GM06990 (cell line): ENCODE measurements around the gene CCL15.

Experiments
- DNase-seq: peaks from one replicate; pipeline ENCODE4 v3.0.0-alpha.2; 2011; ENCODE audit not compliant: insufficient read length; ENCODE audit errors: extremely low read depth
- H3K27me3 ChIP-seq: replicated peaks from 2 replicates; pipeline ENCODE4 v1.6.0; 2011; ENCODE audit warnings: low read length; ENCODE audit not compliant: control insufficient read depth, insufficient read depth
- H3K36me3 ChIP-seq: 2 replicates; pipeline ENCODE4 v1.5.1; 2011; ENCODE audit warnings: low read length; ENCODE audit not compliant: control insufficient read depth, insufficient read depth
- H3K4me3 ChIP-seq: replicated peaks from 2 replicates; pipeline ENCODE4 v1.5.1; 2011; ENCODE audit warnings: low read depth, mild to moderate bottlenecking, control low read depth, low read length
- TF ChIP-seq, protein P1 (sequence below): IDR thresholded peaks from 2 replicates; pipeline ENCODE4 v1.5.1; 2011; ENCODE audit warnings: low read length, control low read depth, mild to moderate bottlenecking, inconsistent platforms; ENCODE audit not compliant: insufficient read depth, poor library complexity, severe bottlenecking

Gene CCL15

DNA sequence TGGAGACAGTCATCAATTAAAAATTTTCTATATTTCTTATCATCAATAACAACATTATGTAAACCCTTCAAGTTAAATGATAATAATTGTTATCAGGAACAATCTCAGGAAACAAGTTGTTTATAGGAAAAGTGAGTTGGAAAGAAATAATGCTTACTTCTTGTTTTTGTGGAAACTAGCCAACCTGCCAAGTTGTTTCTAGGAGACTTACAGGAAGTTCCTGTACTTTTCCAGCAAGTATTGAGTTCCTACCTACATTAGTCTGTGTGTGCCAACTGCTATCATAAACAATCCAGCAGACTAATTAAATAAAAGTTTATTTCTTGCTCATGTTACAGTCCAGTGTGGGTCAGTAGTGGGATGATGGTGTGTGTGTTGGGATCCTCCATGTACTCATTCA is 13.2 kb downstream of the CCL15 start:
- TF ChIP-seq, protein P1, sequence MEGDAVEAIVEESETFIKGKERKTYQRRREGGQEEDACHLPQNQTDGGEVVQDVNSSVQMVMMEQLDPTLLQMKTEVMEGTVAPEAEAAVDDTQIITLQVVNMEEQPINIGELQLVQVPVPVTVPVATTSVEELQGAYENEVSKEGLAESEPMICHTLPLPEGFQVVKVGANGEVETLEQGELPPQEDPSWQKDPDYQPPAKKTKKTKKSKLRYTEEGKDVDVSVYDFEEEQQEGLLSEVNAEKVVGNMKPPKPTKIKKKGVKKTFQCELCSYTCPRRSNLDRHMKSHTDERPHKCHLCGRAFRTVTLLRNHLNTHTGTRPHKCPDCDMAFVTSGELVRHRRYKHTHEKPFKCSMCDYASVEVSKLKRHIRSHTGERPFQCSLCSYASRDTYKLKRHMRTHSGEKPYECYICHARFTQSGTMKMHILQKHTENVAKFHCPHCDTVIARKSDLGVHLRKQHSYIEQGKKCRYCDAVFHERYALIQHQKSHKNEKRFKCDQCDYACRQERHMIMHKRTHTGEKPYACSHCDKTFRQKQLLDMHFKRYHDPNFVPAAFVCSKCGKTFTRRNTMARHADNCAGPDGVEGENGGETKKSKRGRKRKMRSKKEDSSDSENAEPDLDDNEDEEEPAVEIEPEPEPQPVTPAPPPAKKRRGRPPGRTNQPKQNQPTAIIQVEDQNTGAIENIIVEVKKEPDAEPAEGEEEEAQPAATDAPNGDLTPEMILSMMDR, result no peak
- H3K4me3 ChIP-seq, result no peak overlapping the region
- H3K36me3 ChIP-seq, result no peaks in the 10 kb centered on the region
- H3K27me3 ChIP-seq, result no peaks in the 10 kb centered on the region
- no peak for DNase-seq

DNA sequence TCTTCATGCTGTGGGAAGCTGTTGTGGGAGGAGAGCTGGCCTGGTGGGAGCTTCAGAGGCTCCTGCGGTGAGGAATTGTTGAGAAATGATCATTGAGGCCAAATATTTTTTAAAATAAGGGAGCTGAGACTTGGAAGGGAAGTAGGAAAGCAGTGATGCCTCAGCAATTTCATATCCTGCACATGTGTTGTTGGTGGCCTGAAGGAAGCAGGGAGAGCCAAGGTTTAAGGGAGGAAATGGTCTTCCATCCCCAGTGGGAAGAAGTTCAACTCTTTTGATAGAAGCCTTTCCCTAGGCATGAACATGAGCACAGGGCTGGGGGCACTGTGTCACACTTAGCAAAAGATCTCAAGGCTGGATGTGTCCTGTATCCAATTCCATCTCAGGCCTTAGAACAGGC is 14.7 kb downstream of the CCL15 start, which contains the start of gene CCL14:
TSS of gene CCL14 (minus strand) at position 87 of the 400 bp plus-strand sequence. CDS start at position 7, 80 bp downstream.
- no peaks in the 10 kb centered on the region for H3K36me3 ChIP-seq

DNA sequence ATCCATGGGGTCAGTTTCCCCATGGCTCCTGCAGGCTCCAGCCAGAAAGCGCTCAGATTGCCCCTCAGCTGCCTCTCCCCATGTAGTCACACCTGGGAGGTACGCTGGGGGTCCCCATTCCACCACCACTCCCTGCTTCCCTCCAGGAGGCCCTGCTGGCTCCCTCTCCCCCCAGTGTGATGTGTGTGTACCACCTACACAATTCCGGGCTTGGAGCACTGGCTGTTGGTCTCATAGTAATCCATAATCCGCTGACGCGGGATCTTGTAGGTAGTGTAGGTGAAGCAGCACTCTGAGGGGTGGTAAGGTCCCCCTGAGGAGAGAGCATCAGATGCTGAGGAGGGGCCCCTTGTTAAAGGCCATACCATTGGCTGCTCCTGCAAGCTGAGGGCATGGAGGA is 17.2 kb downstream of the CCL15 start:
- H3K36me3 ChIP-seq, result no peaks in the 10 kb centered on the region
- no peak overlapping the region for H3K4me3 ChIP-seq
- H3K27me3 ChIP-seq, result no peaks in the 10 kb centered on the region
- TF ChIP-seq, protein P1, result no peak
- DNase-seq, result no peak

More for the DNA sequence above, 14.7 kb downstream of the CCL15 start, which contains the start of gene CCL14:
- TF ChIP-seq, protein P1, result no peak
- H3K4me3 ChIP-seq, result no peak within 1 kb of the TSS
- H3K27me3 ChIP-seq, result no peaks in the 10 kb centered on the region
- no peak for DNase-seq

DNA sequence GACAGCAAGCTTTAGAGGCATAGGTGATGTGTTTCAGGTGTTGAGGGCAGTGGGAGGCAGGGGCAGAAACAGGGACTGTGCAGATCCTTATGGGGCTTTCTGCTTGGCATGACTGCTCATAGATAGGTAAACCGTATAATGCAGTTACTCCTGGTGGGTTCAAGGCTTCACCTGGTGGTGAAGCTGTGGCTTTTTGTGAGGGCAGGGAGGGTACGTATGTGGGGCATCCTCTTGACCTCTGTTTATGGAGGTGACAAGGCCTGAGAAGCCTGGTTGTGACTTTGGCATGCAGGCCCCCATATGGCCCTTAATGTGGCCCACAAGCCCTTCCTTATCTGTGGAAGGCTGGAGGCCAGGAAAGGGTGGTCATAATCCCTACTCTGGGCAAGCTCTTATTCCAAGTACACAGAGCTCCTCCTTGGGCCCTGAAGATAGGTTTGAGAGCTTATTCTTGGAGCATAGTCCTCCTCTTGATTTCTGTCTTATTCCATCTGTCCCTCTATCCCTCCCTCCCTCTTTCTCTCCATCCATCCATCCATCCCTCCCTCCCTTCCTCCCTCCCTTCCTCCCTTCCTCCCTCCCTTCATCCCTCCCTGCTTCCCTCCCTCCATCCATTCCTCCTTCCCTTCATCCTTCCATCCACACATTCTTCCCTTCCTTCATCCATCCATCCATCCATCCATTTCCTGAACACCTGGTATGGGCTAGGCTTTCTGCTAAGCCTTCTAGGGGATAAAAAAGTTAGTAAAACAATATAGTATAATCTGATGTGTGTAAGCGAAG is 18.8 kb downstream of the CCL15 start:
- DNase-seq, result no peak
- H3K27me3 ChIP-seq, result no peaks in the 10 kb centered on the region
- H3K4me3 ChIP-seq, result no peak overlapping the region
- no peaks in the 10 kb centered on the region for H3K36me3 ChIP-seq
- TF ChIP-seq, protein P1, result no peak

DNA sequence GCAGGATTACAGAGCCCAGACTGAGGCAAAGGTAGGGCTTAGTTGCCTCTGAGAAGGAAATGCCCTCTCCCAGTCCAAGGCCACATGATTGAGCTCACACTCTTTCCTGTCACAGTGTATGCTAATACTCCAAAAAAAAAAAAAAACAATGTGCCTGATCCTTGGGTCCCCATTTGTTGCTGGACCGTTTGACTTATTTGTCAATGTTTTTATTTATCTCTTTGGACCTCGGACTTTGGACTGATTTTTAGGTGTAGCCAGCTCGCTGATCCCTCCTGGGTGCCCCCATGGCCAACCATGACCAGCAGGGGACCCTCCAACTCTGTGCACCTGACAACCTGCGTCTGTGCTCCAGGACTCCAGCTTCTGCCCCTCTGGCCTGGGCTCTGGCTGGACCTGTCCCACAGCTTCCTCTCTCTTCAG is 19.4 kb downstream of the CCL15 start:
- Histone ChIP-seq H3K36me3 (no peaks in the 10 kb centered on the region), H3K4me3 (no peak overlapping the region), H3K27me3 (no peaks in the 10 kb centered on the region)
- TF ChIP-seq, protein P1, result peak; percentile 57
- DNase-seq, result no peak
